Measurements from ENCODE around the gene SOX6.

DNA sequence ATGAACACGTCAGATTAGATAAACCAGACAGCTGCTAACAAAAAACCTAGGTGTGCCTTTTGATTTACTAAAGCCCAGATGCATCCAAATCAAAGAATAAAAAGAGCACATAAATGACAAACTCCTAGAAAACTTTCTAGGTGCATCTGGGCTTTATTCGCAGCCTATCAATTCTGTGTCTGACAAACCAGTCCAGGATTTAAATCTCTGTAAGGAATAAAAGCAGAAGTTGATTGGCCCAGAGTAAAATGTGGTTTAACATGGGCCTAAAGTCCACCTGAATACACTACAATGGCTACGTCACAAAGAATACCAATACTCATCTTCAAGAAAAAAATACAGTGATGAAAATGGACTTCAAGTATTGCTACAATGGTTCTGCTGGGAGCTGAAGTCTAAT lies 66.8 kb downstream of the SOX6 start:
- TF ChIP-seq, protein P1, sequence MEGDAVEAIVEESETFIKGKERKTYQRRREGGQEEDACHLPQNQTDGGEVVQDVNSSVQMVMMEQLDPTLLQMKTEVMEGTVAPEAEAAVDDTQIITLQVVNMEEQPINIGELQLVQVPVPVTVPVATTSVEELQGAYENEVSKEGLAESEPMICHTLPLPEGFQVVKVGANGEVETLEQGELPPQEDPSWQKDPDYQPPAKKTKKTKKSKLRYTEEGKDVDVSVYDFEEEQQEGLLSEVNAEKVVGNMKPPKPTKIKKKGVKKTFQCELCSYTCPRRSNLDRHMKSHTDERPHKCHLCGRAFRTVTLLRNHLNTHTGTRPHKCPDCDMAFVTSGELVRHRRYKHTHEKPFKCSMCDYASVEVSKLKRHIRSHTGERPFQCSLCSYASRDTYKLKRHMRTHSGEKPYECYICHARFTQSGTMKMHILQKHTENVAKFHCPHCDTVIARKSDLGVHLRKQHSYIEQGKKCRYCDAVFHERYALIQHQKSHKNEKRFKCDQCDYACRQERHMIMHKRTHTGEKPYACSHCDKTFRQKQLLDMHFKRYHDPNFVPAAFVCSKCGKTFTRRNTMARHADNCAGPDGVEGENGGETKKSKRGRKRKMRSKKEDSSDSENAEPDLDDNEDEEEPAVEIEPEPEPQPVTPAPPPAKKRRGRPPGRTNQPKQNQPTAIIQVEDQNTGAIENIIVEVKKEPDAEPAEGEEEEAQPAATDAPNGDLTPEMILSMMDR (conservative IDR thresholded peaks at IDR 0.05 in 1 of 2, IDR thresholded peaks at IDR 0.05 in 1 of 2; ENCODE audit: low read depth in 1 of 2, low read length in 2 of 2): no peak
- no peak for TF ChIP-seq EZH2 (IDR thresholded peaks at IDR 0.05; ENCODE audit: low read length, missing control alignments)

All from fibroblast of lung (primary cell).